Measurements from ENCODE around the gene CTSW.
A peak's percentile ranks its signal among the peaks of the same experiment; 100 is the strongest.

CTSW gene

GRCh38 chr11:65867284-65868071 lies 12.2 kb upstream of the CTSW start:
- DNase-seq (ENCODE audit: low spot score), result no peak

GRCh38 chr11:65868076-65868667 lies 11.5 kb upstream of the CTSW start:
- DNase-seq (ENCODE audit: low spot score), result no peak

DNA sequence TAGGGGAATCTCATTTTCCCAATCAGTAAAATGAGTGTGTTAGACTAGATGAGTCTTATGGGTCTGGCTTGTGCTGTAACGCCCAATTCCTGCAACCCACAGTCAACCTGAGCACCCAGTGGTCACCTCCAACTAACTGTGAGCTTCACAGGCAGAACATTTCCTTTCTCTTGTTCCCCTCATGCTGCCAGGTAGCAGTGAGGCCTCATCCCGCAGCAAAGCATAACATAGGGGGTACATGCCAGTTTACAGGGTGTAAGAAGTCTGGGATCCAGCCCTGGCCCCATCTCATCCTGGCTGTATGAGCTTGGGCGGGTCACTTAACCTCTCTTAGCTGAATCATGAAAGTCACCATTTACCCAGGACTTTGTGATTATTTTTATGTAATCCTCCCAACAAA lies 10.7 kb upstream of the CTSW start:
- no peak for DNase-seq (ENCODE audit: low spot score)

GRCh38 chr11:65869643-65870306 lies 9.9 kb upstream of the CTSW start:
- DNase-seq (ENCODE audit: low spot score), result no peak

DNA sequence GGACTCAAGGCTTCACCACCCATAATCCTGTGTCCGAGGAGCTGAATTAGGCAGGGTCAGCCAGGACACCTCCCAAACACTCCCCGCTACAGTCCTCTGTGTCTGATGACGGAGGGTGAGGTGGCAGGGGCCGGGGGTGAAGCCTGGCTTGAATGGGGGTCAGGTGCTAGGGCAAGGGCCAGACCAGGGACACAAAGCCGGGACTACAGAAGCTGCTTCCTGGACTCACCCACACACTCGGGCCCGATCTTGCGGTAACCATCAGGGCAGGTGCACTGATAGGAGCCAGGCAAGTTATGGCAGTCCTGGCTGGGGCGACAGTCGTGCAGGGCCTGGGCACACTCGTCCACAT lies 9.4 kb upstream of the CTSW start:
- DNase-seq (ENCODE audit: low spot score), result no peak

DNA sequence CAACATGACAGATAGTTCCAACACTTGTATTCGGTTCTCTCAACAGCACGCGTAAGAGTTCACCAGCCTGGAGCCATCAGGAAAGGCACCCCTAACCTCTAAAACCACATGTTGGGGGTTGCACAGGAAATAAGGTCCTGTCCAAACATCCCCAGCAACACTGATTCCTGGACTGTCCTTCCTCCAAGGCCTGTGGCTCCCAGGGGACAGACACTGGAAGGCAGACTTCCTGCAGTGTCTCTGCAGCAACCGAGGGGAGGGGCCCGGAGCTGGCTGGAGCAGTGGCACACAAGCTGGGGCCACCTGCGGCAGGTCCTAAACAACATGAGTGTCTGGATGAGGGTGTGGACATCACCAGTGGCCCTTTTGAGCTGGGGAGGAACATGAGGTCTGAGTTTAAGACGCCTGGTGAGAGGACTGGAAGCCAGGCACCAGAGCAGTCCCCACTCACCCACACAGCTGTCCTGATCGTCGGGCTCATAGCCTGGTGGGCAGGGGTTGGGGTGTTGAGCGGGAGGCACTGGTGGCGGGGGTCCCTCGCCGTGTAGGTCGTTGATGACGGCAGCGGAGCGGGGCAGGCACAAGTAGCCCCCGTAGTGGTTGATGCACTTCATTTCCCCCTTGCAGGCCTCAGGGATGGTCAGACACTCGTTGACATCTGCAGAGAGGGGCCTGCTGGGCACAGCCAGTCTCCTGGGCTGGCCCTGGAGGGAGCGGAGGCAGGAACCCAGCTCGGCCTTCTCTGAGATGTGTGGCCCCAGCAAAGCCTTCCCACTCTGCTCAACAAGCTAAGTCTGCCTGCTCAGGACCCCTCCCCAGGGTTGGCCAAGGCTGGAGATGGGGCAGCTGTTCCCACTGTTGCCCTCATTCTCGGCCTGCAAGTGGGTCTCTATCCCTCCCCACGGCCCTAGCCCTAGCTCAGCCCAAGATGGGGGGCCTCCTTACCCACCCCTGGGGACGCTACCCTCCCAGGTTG lies 8.6 kb upstream of the CTSW start:
- no peak for DNase-seq (ENCODE audit: low spot score)

GRCh38 chr11:65871811-65872548 lies 7.7 kb upstream of the CTSW start:
- no peak for DNase-seq (ENCODE audit: low spot score)

GRCh38 chr11:65872586-65873317 lies 6.9 kb upstream of the CTSW start, which contains the start of gene EFEMP2:
TSS of gene EFEMP2 (minus strand) at chr11:65872800. CDS start at chr11:65872354, 446 bp downstream.
- no peak for DNase-seq (ENCODE audit: low spot score)

GRCh38 chr11:65873318-65874156 lies 6.1 kb upstream of the CTSW start:
- peak; percentile 92 for DNase-seq (ENCODE audit: low spot score)

- no peak for DNase-seq (ENCODE audit: low spot score)
These were observed 390 bp downstream of the CTSW start for GRCh38 chr11:65880027-65880426.

DNA sequence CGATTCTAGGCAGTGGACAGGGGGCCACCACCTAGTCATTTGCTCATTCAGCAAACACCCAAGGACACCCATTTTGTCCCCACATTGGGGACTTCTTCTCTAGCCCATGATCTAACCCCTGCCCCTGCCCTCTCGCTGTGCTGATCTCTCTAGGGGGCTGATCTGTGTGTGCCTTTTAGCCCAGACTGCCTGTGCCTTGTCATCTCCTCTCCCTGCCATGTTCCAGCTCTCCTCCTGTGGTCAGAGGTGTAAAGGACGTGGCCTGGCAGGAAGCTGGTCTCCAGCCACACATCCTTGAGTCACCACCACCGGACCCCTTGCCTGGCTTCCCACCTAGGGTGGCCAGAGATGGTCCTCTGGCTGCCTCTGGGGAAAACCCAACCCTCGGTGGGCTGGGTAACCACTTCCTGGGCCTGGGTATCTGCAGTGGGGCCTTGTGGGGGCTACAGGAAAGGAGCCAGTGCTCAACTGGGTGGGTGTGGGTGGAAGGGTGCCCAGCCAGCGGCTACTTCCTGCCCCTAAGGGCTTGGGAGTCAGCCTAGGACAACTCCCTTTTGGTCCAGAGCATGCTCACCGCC lies 1.3 kb downstream of the CTSW start:
- no peak for DNase-seq (ENCODE audit: low spot score)

GRCh38 chr11:65882120-65883057 lies 2.8 kb downstream of the CTSW start:
- no peak for DNase-seq (ENCODE audit: low spot score)

DNA sequence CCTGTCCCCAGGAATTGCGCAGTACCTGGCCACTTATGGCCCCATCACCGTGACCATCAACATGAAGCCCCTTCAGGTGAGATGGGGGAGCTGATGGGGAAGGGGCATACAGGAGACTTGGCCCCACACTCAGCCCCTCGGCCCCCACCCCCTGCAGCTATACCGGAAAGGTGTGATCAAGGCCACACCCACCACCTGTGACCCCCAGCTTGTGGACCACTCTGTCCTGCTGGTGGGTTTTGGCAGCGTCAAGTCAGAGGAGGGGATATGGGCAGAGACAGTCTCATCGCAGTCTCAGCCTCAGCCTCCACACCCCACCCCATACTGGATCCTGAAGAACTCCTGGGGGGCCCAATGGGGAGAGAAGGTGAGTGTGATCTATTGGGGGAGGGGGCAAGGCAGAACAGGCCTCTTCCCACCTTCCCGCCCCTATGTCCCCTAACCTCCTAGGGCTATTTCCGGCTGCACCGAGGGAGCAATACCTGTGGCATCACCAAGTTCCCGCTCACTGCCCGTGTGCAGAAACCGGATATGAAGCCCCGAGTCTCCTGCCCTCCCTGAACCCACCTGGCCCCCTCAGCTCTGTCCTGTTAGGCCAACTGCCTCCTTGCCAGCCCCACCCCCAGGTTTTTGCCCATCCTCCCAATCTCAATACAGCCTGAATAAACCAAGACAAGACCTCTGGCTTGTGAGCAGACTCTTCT lies 3.6 kb downstream of the CTSW start:
- no peak for DNase-seq (ENCODE audit: low spot score)

DNA sequence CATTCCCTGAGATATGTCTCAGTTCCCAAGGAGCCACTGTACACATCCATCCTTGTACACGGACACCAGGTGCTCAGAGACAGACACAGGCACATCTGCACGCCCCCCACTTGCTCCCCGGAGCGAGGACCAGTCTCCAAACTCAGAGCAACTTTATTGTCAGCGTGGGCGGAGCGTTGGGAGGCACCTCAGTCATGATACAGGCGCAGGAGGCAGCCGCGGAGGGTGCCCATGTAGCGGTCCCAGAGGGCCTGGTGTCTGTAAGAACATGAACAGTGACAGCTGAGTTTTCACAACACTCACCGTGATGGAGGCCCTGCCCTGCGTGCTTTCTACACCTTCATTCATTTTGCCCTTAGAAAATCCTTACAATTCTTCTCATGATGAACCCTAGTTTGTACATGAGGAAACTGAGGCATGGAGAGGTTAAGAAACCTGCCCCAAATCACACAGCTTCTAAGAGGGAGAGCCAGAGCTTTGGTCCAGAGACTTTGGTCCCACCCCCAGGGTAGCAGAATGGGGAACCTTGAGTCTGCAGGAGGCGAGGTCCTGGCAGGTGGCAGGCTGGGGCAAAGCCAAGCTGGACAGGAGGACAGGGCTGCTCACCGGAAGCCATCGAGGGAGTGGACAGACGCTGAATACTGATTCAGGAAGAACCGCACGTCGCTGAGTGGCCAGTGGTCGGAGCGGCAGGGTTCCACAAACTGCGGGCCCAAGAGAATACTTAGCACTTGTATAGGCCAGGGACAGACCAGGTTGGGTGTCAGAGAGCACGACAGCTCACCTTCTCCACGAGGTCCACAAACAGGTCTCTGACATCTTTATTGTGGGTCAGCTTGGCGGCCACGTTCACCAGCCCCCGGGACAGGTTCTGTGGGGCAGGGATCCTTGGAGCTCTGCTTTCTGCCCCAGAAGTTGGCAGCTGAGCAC lies 4.4 kb downstream of the CTSW start:
- no peak for DNase-seq (ENCODE audit: low spot score)

DNA sequence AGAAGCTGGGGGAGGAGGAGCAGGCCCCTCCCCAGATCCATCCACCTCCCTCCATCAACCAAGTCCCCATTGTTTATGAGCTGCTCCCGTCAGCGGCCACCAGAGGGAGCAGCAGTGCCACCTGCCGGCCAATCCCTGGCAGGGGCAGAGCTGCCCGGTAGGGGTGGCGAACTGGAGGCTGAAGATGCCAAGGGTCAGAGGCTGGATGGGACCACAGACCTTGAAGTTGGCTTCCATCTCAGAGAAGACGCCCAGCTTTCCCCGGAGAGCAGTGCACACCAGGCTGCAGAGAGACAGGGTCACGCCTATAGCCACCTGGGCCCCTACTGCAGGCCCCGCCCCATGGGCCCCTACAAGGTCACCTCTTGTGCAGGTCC lies 5.1 kb downstream of the CTSW start:
- DNase-seq (ENCODE audit: low spot score), result peak; percentile 82

DNA sequence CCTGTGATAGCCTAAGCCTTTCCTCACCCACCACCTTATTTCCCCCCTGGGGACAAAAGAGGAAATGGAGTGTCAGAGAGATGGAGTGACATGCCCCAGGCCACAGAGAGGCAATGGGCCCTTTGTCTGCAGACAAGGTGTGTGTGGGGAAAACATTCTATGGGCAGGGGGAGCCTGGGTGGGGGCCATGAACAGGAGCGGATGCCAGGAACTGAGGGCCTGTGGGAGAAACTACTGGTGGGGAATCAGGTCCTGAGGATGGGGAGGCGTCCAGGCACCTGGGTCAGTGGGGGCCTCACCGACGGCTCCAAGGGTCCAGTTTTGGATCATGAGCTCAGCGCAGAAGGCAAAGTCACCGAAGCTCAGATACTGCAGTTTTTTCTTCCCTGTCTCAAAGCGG lies 5.6 kb downstream of the CTSW start:
- no peak for DNase-seq (ENCODE audit: low spot score)

Measured in hematopoietic multipotent progenitor cell treated with erythropoietin and hydrocortisone succinate and interleukin-3 and kit ligand, for 15 days (in vitro differentiated cells).